GM18909 (cell line): Measurements from ENCODE around the gene TLCD1.

ENCODE experiments used
- ATAC-seq: cut with Tn5 transposase; IDR thresholded peaks from one replicate; pipeline ENCODE4 v1.9.1; 2021; ENCODE audit warnings: mild to moderate bottlenecking; ENCODE audit not compliant: unreplicated experiment, poor library complexity

The TLCD1 gene

GRCh38 chr17:28717578-28718332 is 8.3 kb downstream of the TLCD1 start, which contains the start of gene RAB34:
TSS of gene RAB34 (minus strand) at chr17:28717868. CDS start at chr17:28717266, 602 bp downstream.
- no peak for ATAC-seq

DNA sequence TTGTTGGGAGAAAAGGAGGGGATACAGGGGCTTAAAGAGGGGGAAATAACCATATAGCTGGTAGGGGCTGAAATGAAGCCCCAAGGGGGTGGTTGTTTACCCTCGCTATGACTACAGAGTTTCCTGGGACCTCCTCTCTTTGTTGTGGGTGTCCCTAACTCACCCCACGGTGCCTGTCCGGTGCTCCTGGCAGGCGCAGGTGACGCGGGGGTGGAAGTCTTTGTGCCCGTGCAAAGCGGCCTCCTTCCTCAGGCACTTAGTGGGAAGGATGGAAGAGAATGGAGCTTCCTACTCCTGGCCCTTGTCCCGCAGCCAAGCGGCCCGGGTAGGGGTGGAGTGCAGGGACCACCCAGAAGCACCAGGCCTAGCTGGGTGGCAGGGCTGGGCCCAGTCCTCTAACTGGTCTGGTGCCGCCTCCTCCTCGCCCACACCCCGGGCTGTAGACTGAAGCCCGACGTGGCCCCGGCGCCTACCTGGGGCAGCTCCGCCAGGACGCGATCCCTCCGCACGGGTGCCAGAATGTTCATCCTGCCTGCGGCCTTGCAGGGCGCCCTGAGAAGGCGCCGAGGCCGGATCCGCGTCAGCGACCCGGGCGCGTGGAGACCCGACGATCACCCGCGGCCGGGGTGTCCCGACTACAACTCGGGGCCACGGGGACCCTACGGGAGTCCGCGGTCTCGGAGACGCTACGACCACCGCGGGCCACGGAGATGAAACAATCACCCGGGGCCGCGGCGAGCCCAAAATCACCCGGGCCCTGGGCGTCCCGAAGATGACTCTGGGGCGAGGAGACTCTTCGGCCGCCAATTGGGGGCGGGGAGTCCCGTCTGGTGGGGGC is 9.1 kb downstream of the TLCD1 start:
- no peak for ATAC-seq

- no peak for ATAC-seq
Measured at GRCh38 chr17:28715217-28715616, 10.8 kb downstream of the TLCD1 start.

DNA sequence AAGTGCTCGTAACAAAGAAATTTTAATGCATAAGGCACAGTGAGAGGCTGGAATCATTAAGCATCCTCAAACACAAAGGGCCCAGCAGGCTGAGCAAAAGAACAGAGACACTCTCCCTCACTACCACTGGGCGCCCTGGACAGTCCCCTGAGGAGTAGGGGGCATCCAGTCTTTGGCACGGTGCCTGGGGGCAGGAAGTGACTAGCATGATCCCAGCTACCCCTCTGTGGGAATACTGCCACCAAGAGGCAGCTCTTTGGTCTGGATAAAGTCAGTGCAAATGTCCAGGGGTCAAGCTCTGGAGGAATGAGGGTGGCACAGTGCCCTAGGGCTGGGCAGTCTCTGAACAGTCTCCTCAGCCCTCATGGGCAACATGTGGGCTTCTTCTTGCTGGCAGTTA is 11.8 kb downstream of the TLCD1 start:
- ATAC-seq = no peak

DNA sequence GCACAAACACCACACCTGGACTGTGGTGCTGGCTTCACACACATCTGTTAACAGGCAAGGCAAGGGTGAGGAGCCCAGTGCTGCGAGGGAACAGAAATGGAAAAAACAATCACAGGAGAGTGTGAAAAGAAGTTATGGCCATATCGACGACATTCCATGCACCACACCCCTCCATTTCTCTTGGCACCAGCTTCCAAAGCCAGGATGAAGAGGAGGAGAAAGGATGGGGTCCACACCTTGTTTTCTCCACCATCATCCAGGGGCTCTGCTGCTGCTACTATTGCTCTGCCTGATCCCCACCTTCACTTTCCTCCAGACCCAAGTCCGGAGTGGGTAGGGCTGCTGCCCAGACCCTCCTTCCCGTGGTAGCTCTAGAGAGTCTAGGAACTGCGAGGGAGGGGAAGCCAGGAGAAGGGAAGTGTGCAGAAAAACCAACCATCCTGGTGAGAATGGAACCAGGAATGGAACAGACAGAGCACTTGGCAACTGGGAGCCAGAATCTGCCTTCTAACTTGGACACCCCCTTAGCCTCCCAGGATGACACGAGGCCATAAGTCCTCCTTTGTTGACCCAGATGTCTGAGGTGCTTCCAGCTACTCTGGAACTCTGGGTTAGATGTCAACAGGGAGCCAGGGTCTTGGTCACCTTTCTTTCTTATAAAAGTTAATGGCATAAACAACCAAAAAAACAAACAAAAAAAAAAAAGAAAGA is 13.2 kb downstream of the TLCD1 start:
- no peak for ATAC-seq

DNA sequence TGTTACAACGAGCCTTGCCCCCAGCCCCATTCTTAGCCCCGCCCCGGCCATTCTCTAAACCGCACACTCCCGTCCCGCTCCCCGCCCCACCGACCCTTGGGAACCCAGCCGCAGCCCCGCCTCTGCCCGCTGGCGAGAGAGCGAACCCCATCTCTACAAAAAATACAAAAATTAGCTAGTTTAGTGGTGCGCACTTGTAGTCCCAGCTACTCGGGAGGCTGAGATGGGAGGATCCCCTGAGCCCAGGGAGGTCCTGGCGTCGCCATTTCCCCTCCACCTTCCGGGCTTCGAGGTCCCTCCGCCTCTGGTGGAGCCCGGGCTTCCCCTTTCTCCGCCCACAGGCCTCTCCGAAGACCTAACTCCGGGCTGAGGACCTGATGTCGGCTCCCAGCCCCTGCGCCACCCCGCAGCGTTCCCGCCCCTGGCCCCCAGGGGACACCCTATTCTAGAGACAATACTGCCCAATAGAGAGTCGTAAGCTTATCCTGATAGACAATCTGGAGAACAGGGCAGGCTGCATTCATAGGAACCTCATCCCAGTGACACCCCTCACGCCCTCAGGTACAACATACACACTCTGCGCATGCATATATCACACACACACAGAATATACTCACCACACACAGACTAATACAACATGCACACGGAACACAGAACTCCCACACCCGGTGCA is 13.9 kb downstream of the TLCD1 start:
- ATAC-seq = peak; percentile 5

GRCh38 chr17:28711723-28712031 is 14.4 kb downstream of the TLCD1 start, which contains the start of gene PROCA1:
TSS of gene PROCA1 (minus strand) at chr17:28711888. CDS start at chr17:28711660, 228 bp downstream.
- peak; percentile 31 for ATAC-seq

- ATAC-seq = peak; percentile 77
Measured at GRCh38 chr17:28710861-28711722, 14.9 kb downstream of the TLCD1 start.

- ATAC-seq = no peak
Measured at GRCh38 chr17:28707339-28707720, 18.7 kb downstream of the TLCD1 start.

GRCh38 chr17:28706471-28707338 is 19.3 kb downstream of the TLCD1 start:
- no peak for ATAC-seq

- ATAC-seq = no peak
Measured at GRCh38 chr17:28705728-28706334, 20.2 kb downstream of the TLCD1 start.

GRCh38 chr17:28705074-28705659 is 20.9 kb downstream of the TLCD1 start:
- ATAC-seq = no peak

DNA sequence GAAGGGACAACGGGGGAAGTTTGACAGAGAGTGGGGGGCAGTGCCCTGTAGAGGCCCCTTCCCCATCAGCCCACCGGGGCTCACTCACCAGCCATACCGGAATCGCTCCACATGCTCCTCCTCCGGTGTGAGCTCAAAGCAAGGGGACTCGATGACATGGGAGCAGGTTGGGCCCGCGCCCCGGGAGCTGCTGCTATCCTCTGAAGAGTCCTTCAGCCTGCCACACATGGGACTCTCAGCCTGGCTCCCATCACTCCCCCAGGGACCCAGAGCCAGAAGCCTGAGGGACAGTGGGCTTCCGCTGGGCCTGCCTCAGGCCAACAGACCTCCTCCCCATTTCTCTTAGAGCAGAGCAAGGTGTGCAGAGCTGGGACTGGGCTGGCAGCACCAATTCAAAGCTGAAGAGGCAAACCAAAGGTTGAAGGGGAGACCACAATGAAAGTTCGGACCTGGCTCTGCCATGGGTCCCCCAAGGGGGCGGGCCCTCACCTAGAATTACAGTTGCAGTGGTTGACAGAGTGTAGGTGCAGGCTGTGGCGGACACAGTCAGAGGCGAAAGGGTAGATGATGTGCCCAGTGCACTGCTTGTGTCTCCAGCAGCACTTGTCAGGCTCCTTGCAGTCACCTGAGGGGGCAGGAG is 21.7 kb downstream of the TLCD1 start:
- no peak for ATAC-seq

GRCh38 chr17:28703552-28704218 is 22.3 kb downstream of the TLCD1 start:
- no peak for ATAC-seq

DNA sequence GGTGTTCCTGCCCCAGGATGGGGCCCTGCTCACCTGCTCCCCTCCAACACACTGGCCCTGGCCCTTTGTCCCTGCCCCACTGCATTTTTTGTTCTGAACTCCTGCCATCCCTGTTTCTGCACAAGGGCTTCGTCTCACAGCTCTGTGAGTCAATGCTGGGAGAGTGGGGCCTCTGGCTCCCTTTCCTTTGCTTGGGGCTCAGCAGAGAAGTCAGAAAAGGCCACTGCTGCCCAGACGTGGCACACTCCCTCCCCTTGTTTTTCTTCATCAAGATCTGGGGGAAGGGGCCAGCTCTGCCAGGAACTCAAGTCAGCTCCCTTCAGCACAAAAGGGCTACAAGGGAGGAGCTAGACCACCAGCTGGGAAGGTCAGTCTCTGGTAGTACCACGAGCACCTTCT is 23.3 kb downstream of the TLCD1 start:
- no peak for ATAC-seq

DNA sequence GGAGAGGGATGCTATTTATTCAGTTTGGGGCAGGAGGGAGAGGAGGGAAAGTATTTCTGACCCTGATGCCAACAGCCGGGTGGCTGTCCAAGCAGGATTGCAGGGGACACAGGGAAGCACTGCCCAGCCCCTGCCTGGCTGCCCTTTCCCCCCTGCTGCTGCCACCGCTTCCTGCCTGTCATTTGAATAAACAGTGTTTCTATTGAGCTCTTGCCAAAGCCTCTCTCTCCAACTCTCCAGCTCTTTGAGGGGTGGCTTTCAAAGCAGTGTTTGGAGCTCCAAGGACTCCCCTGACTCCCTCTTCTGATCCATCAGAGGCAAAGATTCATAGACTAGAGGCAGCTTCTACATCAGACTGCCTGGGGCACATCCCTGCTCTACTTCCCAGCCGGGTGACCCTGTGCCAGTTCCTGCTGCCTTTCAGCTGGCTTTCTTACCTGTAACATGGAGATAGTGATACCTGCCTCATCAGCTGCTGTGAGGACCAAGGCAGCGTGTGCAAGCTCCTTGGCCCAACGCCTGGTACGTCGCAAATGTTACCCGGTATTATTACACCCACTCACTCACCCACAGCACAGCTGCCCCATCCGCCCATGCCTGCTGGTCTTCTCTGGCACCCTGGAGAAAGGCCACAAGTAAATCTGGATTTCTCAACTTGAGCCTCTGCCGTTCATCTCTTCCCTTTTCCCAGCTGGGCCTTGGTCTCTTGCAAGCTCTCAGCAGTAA is 23.8 kb downstream of the TLCD1 start:
- no peak for ATAC-seq
